IMR-90 (cell line): ENCODE measurements around the gene ELMO1. TPM values are rescaled to one million over a fixed set of nuclear protein-coding genes. Genes with fewer than 3 reads are reported as not detected.

Experiments
- ATAC-seq: fragments of 200-7000 bp; cut with Tn5 transposase; 2 replicates; pipeline ENCODE4 v1.9.1; 2020; ENCODE audit warnings: low read depth, mild to moderate bottlenecking, moderate library complexity
- BruUV-seq: library from RNA; stranded (reverse); fragments of 400-500 nt; replicated peaks from 2 replicates; lab custom pipeline; 2021; lab: Mats Ljungman, UMichigan
- CTCF ChIA-PET: fragments of 300-600 bp; formaldehyde crosslinking; extraction: SDS; loops from one replicate; lab custom pipeline; 2021; ENCODE audit warnings: antibody characterized with exemption; lab: Yijun Ruan, JAX
- POLR2A ChIA-PET: fragments of 300-600 bp; sonication (Branson Sonifier 250); formaldehyde crosslinking; loops from one replicate; lab custom pipeline; 2022; ENCODE audit warnings: antibody characterized with exemption; ENCODE audit not compliant: unreplicated experiment; lab: Charles Lee
- DNase-seq: peaks from one replicate; pipeline ENCODE4 v3.0.0; 2013
- H2AFZ ChIP-seq: replicated peaks from 2 replicates; pipeline ENCODE3; 2013; ENCODE audit warnings: low read length, mild to moderate bottlenecking; ENCODE audit not compliant: poor library complexity
- H2AK5ac ChIP-seq: 2 replicates; pipeline ENCODE4 v1.6.1; 2013; ENCODE audit warnings: low read depth, low read length, inconsistent platforms
- H2AK9ac ChIP-seq: replicated peaks from 2 replicates; pipeline ENCODE3; 2013; ENCODE audit warnings: mild to moderate bottlenecking, low read depth, low read length, moderate library complexity; ENCODE audit not compliant: poor library complexity
- H2BK120ac ChIP-seq: 2 replicates; pipeline ENCODE4 v1.6.1; 2013; ENCODE audit warnings: low read depth, low read length, inconsistent platforms
- H2BK15ac ChIP-seq: 3 replicates; pipeline ENCODE4 v1.6.1; 2013; ENCODE audit warnings: low read depth, low read length, inconsistent platforms
- H2BK20ac ChIP-seq: 2 replicates; pipeline ENCODE4 v1.6.1; 2013; ENCODE audit warnings: low read depth, mild to moderate bottlenecking, inconsistent platforms, low read length, moderate library complexity
- H2BK5ac ChIP-seq: 2 replicates; pipeline ENCODE4 v1.6.1; 2013; ENCODE audit warnings: mild to moderate bottlenecking, low read depth, low read length, inconsistent platforms; ENCODE audit not compliant: poor library complexity, severe bottlenecking
- H3K14ac ChIP-seq: replicated peaks from 2 replicates; pipeline ENCODE4 v1.6.1; 2013; ENCODE audit warnings: low read depth, low read length, inconsistent platforms
- H3K18ac ChIP-seq: 2 replicates; pipeline ENCODE4 v1.6.1; 2013; ENCODE audit warnings: low read depth, low read length, control low read depth
- H3K23ac ChIP-seq: 2 replicates; pipeline ENCODE4 v1.6.1; 2013; ENCODE audit warnings: low read depth, low read length, inconsistent platforms
- H3K27ac ChIP-seq: 2 replicates; pipeline ENCODE4 v1.5.1; 2013; ENCODE audit warnings: mild to moderate bottlenecking, control low read depth, low read length; ENCODE audit not compliant: insufficient read depth
- H3K27me3 ChIP-seq: 2 replicates; pipeline ENCODE4 v1.6.1; 2013; ENCODE audit warnings: low read length; ENCODE audit not compliant: control insufficient read depth, insufficient read depth
- H3K36me3 ChIP-seq: 2 replicates; pipeline ENCODE4 v1.6.1; 2013; ENCODE audit warnings: low read length, mixed read lengths; ENCODE audit not compliant: control insufficient read depth, insufficient read depth
- H3K4ac ChIP-seq: 2 replicates; pipeline ENCODE4 v1.6.1; 2013; ENCODE audit warnings: low read depth, low read length, inconsistent platforms
- H3K4me1 ChIP-seq: 2 replicates; pipeline ENCODE4 v1.6.1; 2013; ENCODE audit warnings: low read length, mixed read lengths; ENCODE audit not compliant: control insufficient read depth, insufficient read depth
- H3K4me2 ChIP-seq: 2 replicates; pipeline ENCODE4 v1.6.1; 2013; ENCODE audit warnings: low read depth, mild to moderate bottlenecking, control low read depth, low read length, moderate library complexity
- H3K4me3 ChIP-seq: 2 replicates; pipeline ENCODE4 v1.5.1; 2013; ENCODE audit warnings: low read depth, mild to moderate bottlenecking, control low read depth, low read length, moderate library complexity; ENCODE audit not compliant: insufficient read depth
- H3K56ac ChIP-seq: 2 replicates; pipeline ENCODE4 v1.6.1; 2013; ENCODE audit warnings: low read length, inconsistent platforms; ENCODE audit not compliant: insufficient read depth; ENCODE audit errors: extremely low read depth
- H3K79me1 ChIP-seq, 2 experiments: 2 replicates each; pipeline ENCODE4 v1.6.1; 2013; ENCODE audit warnings: low read length in 2 of 2, inconsistent platforms in 1 of 2, low read depth in 1 of 2
- H3K9ac ChIP-seq: 2 replicates; pipeline ENCODE4 v1.6.1; 2013; ENCODE audit warnings: low read depth, low read length, control low read depth
- H3K9me1 ChIP-seq: 2 replicates; pipeline ENCODE4 v1.6.1; 2013; ENCODE audit warnings: low read length, inconsistent platforms; ENCODE audit not compliant: insufficient read depth
- H3K9me3 ChIP-seq: 2 replicates; pipeline ENCODE4 v1.6.1; 2013; ENCODE audit warnings: low read length; ENCODE audit not compliant: control insufficient read depth, insufficient read depth
- H4K20me1 ChIP-seq: 2 replicates; pipeline ENCODE4 v1.6.1; 2013; ENCODE audit warnings: low read length, inconsistent platforms; ENCODE audit not compliant: insufficient read depth
- H4K5ac ChIP-seq: 2 replicates; pipeline ENCODE4 v1.6.1; 2013; ENCODE audit warnings: mild to moderate bottlenecking, low read depth, low read length, control low read depth
- H4K8ac ChIP-seq, 2 experiments: 2 replicates each; pipeline ENCODE4 v1.6.1; 2013; ENCODE audit warnings: low read depth in 2 of 2, low read length in 2 of 2, control low read depth in 1 of 2, inconsistent platforms in 1 of 2
- H4K91ac ChIP-seq: 2 replicates; pipeline ENCODE4 v1.6.1; 2013; ENCODE audit warnings: low read depth, low read length, inconsistent platforms; ENCODE audit not compliant: insufficient read depth
- BHLHE40 ChIP-seq: fragments of 150-350 bp; IDR thresholded peaks from 2 replicates; pipeline ENCODE4 v1.6.1; 2016; ENCODE audit warnings: mild to moderate bottlenecking, low read depth, low read length
- CEBPB ChIP-seq: IDR thresholded peaks from 2 replicates; pipeline ENCODE4 v1.6.1; 2012; ENCODE audit warnings: low read depth, low read length, improper control_type of control experiment
- CHD1 ChIP-seq: IDR thresholded peaks from 2 replicates; pipeline ENCODE4 v1.6.1; 2012; ENCODE audit warnings: low read depth, low read length, improper control_type of control experiment
- FOS ChIP-seq: fragments of 150-350 bp; IDR thresholded peaks from 2 replicates; pipeline ENCODE4 v1.6.1; 2016; ENCODE audit warnings: low read depth, low read length
- MAFK ChIP-seq: IDR thresholded peaks from 2 replicates; pipeline ENCODE4 v1.6.1; 2012; ENCODE audit warnings: low read depth, low read length, improper control_type of control experiment
- MAZ ChIP-seq: IDR thresholded peaks from 2 replicates; pipeline ENCODE4 v1.6.1; 2012; ENCODE audit warnings: low read depth, mild to moderate bottlenecking, low read length, improper control_type of control experiment, moderate library complexity, borderline replicate concordance
- MXI1 ChIP-seq: IDR thresholded peaks from 2 replicates; pipeline ENCODE4 v1.6.1; 2012; ENCODE audit warnings: low read depth, mild to moderate bottlenecking, low read length, moderate library complexity, borderline replicate concordance
- NFE2L2 ChIP-seq: fragments of 150-350 bp; IDR thresholded peaks from 2 replicates; pipeline ENCODE4 v1.6.1; 2016; ENCODE audit warnings: low read depth, mild to moderate bottlenecking, low read length
- POLR2A ChIP-seq: IDR thresholded peaks from 2 replicates; pipeline ENCODE4 v1.6.1; 2012; ENCODE audit warnings: mild to moderate bottlenecking, low read depth, low read length
- RAD21 ChIP-seq: IDR thresholded peaks from 2 replicates; pipeline ENCODE4 v1.6.1; 2012; ENCODE audit warnings: low read length, improper control_type of control experiment
- RCOR1 ChIP-seq: IDR thresholded peaks from 2 replicates; pipeline ENCODE4 v1.6.1; 2012; ENCODE audit warnings: mild to moderate bottlenecking, low read length, improper control_type of control experiment; ENCODE audit not compliant: insufficient replicate concordance
- RFX5 ChIP-seq: IDR thresholded peaks from 2 replicates; pipeline ENCODE4 v1.8.0; 2012; ENCODE audit warnings: low read depth, mild to moderate bottlenecking, low read length, moderate library complexity
- SMC3 ChIP-seq: fragments of 150-350 bp; IDR thresholded peaks from 2 replicates; pipeline ENCODE4 v1.6.1; 2016; ENCODE audit warnings: low read depth, mild to moderate bottlenecking, antibody characterized with exemption, low read length, moderate library complexity
- WGBS, 2 experiments: methylation state at CpG; one replicate each; pipeline versions ENCODE4 v1.1.5 to v1.1.7; 2013; ENCODE audit warnings: missing lambda C conversion rate in 2 of 2; ENCODE audit not compliant: insufficient read length in 1 of 2; ENCODE audit errors: extremely low coverage in 2 of 2; 5-methylcytosine and 5-hydroxymethylcytosine counted together
- dilution Hi-C: fragments of 300-500 bp; cut with HindIII; formaldehyde crosslinking; loops from one replicate; pipeline ENCODE4 v1.14.3; 2018; ENCODE audit warnings: low sequenced_read_pairs; ENCODE audit not compliant: unreplicated experiment
- in situ Hi-C: fragments of 300-500 bp; cut with MboI; formaldehyde crosslinking; loops from 3 replicates; pipeline ENCODE4 v1.14.3; 2019; ENCODE audit warnings: low sequenced_read_pairs, inconsistent platforms, mixed read lengths
- intact Hi-C: fragments of 100-400 bp; cut with micrococcal nuclease; formaldehyde crosslinking; loops from 2 replicates; pipeline ENCODE4 v1.10.0; 2022
- polyA plus RNA-seq, 3 experiments: library from polyadenylated mRNA; depleted of rRNA; stranded (reverse); fragments of >200 nt; gene quantifications; 2 replicates each; pipeline ENCODE4 v1.2.3, GENCODE V29; 2012; ENCODE audit warnings: low replicate concordance in 1 of 3
- total RNA-seq: library from RNA; depleted of rRNA; stranded (reverse); fragments of >200 nt; gene quantifications from 2 replicates; pipeline ENCODE4 v1.2.3, GENCODE V29; 2012
- TF ChIP-seq, protein P1 (sequence below): conservative IDR thresholded peaks from 2 replicates; pipeline ENCODE4 v1.5.1; 2012; ENCODE audit warnings: mild to moderate bottlenecking, low read depth, low read length, improper control_type of control experiment
- TF ChIP-seq, protein P2 (sequence below): fragments of 150-350 bp; IDR thresholded peaks from 2 replicates; pipeline ENCODE4 v1.6.1; 2017; ENCODE audit warnings: mild to moderate bottlenecking, antibody characterized with exemption, low read length, low read depth
- TF ChIP-seq, protein P3 (sequence below): fragments of 150-350 bp; IDR thresholded peaks from 2 replicates; pipeline ENCODE4 v1.6.1; 2016; ENCODE audit warnings: low read depth, mild to moderate bottlenecking, low read length, moderate library complexity, borderline replicate concordance

The ELMO1 gene
- total and polyA plus RNA-seq, 2 of the 4 experiments (the other 2 are of a cell fraction): 0.03 TPM; not detected in 1

DNA sequence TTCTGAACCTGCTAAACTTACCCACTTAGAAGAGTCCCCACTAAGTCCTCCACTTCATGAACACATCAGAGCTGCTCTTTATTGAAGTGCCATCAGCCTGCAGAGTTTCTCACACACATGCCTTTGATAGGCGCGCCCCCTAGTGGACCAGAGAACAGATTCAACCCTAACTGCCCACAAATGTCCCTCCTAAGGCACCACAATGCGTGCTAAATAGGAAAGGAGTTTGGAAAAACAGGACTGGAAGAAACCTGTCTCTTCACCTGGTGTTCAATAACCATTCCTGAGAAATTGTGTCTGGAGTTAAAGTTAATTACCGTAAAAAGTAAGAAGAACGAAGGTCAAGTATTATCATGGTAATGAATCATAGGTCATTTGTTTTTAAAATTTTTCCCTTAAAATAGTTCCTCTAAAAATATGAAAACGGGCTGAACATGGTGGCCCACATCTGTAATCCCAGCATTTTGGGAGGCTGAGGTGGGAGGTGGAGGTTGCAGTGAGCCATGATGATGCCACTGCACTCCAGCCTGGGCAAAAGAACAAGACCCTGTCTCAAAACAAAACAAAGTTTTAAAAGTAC lies 249.7 kb downstream of the ELMO1 start:
- intact Hi-C loops: loop anchor here (1.0 to 5.0 kb wide), 3 partner anchors 172 to 712 kb away; no protein-coding TSS in a partner anchor
- peak; percentile 60 for DNase-seq
- Histone ChIP-seq H3K36me3 (no peaks in the 10 kb centered on the region), H4K91ac (no peak overlapping the region), H4K5ac (no peak overlapping the region), H3K9me1 (no peaks in the 10 kb centered on the region), H3K27me3 (no peaks in the 10 kb centered on the region), H2BK20ac (no peak overlapping the region), H3K79me1 (no peaks in the 10 kb centered on the region), H3K4me1 (no peaks in the 10 kb centered on the region), H4K20me1 (no peaks in the 10 kb centered on the region), H3K4me3 (no peak overlapping the region), H3K4ac (no peak overlapping the region), H2BK120ac (no peak overlapping the region), H3K27ac (no peak overlapping the region), H2AK9ac (no peak overlapping the region), H4K8ac (no peak overlapping the region), H2AK5ac (no peak overlapping the region), H3K9me3 (no peaks in the 10 kb centered on the region), H3K56ac (no peak overlapping the region), H2BK5ac (no peak overlapping the region), H3K9ac (no peak overlapping the region), H2AFZ (no peak overlapping the region), H3K14ac (no peak overlapping the region), H2BK15ac (no peak overlapping the region), H3K18ac (no peak overlapping the region), H3K4me2 (no peak overlapping the region), H3K23ac (no peak overlapping the region)
- in situ Hi-C loops: loop anchor here (10.0 to 25.0 kb wide), 2 partner anchors 512 to 714 kb away; no protein-coding TSS in a partner anchor
- ChIA-PET POLR2A (no interaction called here), CTCF (interaction anchor here (0.6 to 4.7 kb wide), 17 partner anchors 10 to 1552 kb away, joined by 3 to 60 read pairs (median 4); no protein-coding TSS in a partner anchor)
- peak; percentile 92 for ATAC-seq
- dilution Hi-C loops: no loop called here
- WGBS, 2 experiments: no CpG with 5 or more reads among the region's 6 CpGs
- TF ChIP-seq CHD1: no peak
- TF ChIP-seq, protein P1, sequence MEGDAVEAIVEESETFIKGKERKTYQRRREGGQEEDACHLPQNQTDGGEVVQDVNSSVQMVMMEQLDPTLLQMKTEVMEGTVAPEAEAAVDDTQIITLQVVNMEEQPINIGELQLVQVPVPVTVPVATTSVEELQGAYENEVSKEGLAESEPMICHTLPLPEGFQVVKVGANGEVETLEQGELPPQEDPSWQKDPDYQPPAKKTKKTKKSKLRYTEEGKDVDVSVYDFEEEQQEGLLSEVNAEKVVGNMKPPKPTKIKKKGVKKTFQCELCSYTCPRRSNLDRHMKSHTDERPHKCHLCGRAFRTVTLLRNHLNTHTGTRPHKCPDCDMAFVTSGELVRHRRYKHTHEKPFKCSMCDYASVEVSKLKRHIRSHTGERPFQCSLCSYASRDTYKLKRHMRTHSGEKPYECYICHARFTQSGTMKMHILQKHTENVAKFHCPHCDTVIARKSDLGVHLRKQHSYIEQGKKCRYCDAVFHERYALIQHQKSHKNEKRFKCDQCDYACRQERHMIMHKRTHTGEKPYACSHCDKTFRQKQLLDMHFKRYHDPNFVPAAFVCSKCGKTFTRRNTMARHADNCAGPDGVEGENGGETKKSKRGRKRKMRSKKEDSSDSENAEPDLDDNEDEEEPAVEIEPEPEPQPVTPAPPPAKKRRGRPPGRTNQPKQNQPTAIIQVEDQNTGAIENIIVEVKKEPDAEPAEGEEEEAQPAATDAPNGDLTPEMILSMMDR: peak; percentile 78
- no peak for TF ChIP-seq POLR2A
- no peak for TF ChIP-seq NFE2L2
- TF ChIP-seq FOS: no peak
- peak; percentile 38; the same call in 1 of the 2 replicates for TF ChIP-seq SMC3
- no peak for TF ChIP-seq MXI1
- no peak for TF ChIP-seq RFX5
- TF ChIP-seq BHLHE40: no peak
- no peak for TF ChIP-seq MAFK
- TF ChIP-seq MAZ: no peak
- peak; percentile 70 for TF ChIP-seq RAD21
- TF ChIP-seq, protein P2, sequence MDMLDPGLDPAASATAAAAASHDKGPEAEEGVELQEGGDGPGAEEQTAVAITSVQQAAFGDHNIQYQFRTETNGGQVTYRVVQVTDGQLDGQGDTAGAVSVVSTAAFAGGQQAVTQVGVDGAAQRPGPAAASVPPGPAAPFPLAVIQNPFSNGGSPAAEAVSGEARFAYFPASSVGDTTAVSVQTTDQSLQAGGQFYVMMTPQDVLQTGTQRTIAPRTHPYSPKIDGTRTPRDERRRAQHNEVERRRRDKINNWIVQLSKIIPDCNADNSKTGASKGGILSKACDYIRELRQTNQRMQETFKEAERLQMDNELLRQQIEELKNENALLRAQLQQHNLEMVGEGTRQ: no peak
- TF ChIP-seq RCOR1: no peak
- TF ChIP-seq, protein P3, sequence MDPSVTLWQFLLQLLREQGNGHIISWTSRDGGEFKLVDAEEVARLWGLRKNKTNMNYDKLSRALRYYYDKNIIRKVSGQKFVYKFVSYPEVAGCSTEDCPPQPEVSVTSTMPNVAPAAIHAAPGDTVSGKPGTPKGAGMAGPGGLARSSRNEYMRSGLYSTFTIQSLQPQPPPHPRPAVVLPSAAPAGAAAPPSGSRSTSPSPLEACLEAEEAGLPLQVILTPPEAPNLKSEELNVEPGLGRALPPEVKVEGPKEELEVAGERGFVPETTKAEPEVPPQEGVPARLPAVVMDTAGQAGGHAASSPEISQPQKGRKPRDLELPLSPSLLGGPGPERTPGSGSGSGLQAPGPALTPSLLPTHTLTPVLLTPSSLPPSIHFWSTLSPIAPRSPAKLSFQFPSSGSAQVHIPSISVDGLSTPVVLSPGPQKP: no peak
- TF ChIP-seq CEBPB: no peak
- no TSS peak for BruUV-seq
